A549 (cell line): ENCODE measurements around the gene UBTD2. TPM values are rescaled to one million over a fixed set of nuclear protein-coding genes. Genes with fewer than 3 reads are reported as not detected.

Experiments
- ATAC-seq, 2 experiments: fragments of 200-7000 bp in 1 of 2; fragments of >200 bp in 1 of 2; cut with Nextera tagmentation in 1 of 2; cut with Tn5 transposase in 1 of 2; 3 replicates each; pipeline versions ENCODE4 v1.8.0 to v1.9.1; 2018 to 2020; ENCODE audit warnings: mild to moderate bottlenecking in 1 of 2, moderate library complexity in 1 of 2
- CTCF ChIA-PET: fragments of 300-600 bp; sonication (Branson Sonifier 250); formaldehyde crosslinking; extraction: SDS; loops from one replicate; lab custom pipeline; 2021; ENCODE audit warnings: antibody characterized with exemption, inconsistent platforms; lab: Yijun Ruan, JAX
- POLR2A ChIA-PET: fragments of 350-600 bp; formaldehyde crosslinking; extraction: SDS; loops from one replicate; lab custom pipeline; 2021; ENCODE audit warnings: antibody characterized with exemption, inconsistent platforms; lab: Yijun Ruan, JAX
- DNase-seq, 2 experiments: peaks; one replicate each; pipeline versions ENCODE4 v3.0.0 to v3.0.0-alpha.2; 2011 to 2016; ENCODE audit warnings: low read depth in 1 of 2, low spot score in 1 of 2
- FAIRE-seq: peaks from 2 replicates; lab custom pipeline; 2011; peaks lifted over from hg19 to GRCh38; lab: Jason Lieb, UNC
- H3K27ac ChIP-seq, 2 experiments: fragments of >200 bp; sonication (Bioruptor Twin); formaldehyde crosslinking; 3 replicates each; pipeline ENCODE4 v1.5.1; 2016 to 2017
- H3K4me1 ChIP-seq: fragments of >200 bp; sonication (Bioruptor Twin); formaldehyde crosslinking; 3 replicates; pipeline ENCODE4 v1.6.1; 2016
- H3K4me2 ChIP-seq: fragments of >200 bp; sonication (Bioruptor Twin); formaldehyde crosslinking; 3 replicates; pipeline ENCODE4 v1.6.1; 2016
- H3K4me3 ChIP-seq: fragments of >200 bp; sonication (Bioruptor Twin); formaldehyde crosslinking; 3 replicates; pipeline ENCODE4 v1.5.1; 2016
- H3K9me3 ChIP-seq: fragments of >200 bp; sonication (Bioruptor Twin); formaldehyde crosslinking; 3 replicates; pipeline ENCODE4 v1.6.1; 2016
- CEBPB ChIP-seq, 2 experiments: fragments of >200 bp in 1 of 2; sonication (Bioruptor Twin) in 1 of 2; formaldehyde crosslinking in 1 of 2; IDR thresholded peaks; 2 replicates each; pipeline ENCODE4 v1.6.1; 2012 to 2016
- CHD4 ChIP-seq: fragments of 200-600 bp; sonication (generic); IDR thresholded peaks from 2 replicates; pipeline ENCODE4 v1.6.1; 2016; ENCODE audit warnings: antibody characterized with exemption, mild to moderate bottlenecking, borderline replicate concordance
- EP300 ChIP-seq, 2 experiments: fragments of >200 bp; sonication (Bioruptor Twin); formaldehyde crosslinking; IDR thresholded peaks; 2 replicates in 1 of 2; 3 replicates in 1 of 2; pipeline ENCODE4 v1.6.1; 2016 to 2017
- HDAC2 ChIP-seq: fragments of 200-600 bp; sonication (generic); IDR thresholded peaks from 2 replicates; pipeline ENCODE4 v1.6.1; 2016
- HOXA7 ChIP-seq: fragments of 250-450 bp; sonication (Bioruptor Pico); IDR thresholded peaks from 2 replicates; pipeline ENCODE4 v1.5.0; 2020; ENCODE audit warnings: mild to moderate bottlenecking, moderate library complexity
- HOXB5 ChIP-seq: fragments of 250-450 bp; sonication (Bioruptor Pico); IDR thresholded peaks from 2 replicates; pipeline ENCODE4 v1.5.0; 2020; ENCODE audit warnings: mild to moderate bottlenecking, moderate library complexity
- JUN ChIP-seq, 2 experiments: fragments of >200 bp; sonication (Bioruptor Twin); formaldehyde crosslinking; IDR thresholded peaks; 2 replicates in 1 of 2; 3 replicates in 1 of 2; pipeline ENCODE4 v1.6.1; 2016 to 2017
- JUNB ChIP-seq: fragments of >200 bp; sonication (Bioruptor Twin); formaldehyde crosslinking; IDR thresholded peaks from 2 replicates; pipeline ENCODE4 v1.6.1; 2016
- KDM1A ChIP-seq: fragments of 200-600 bp; sonication (generic); IDR thresholded peaks from 2 replicates; pipeline ENCODE4 v1.6.1; 2016; ENCODE audit warnings: low read depth, mild to moderate bottlenecking
- KDM5A ChIP-seq: fragments of 200-600 bp; sonication (generic); IDR thresholded peaks from 2 replicates; pipeline ENCODE4 v1.6.1; 2016; ENCODE audit warnings: antibody characterized with exemption, mild to moderate bottlenecking
- MYC ChIP-seq: IDR thresholded peaks from 2 replicates; pipeline ENCODE4 v1.6.1; 2012; ENCODE audit warnings: mild to moderate bottlenecking, inconsistent platforms, low read length, improper control_type of control experiment, borderline replicate concordance
- PHF8 ChIP-seq: fragments of 200-600 bp; sonication (generic); IDR thresholded peaks from 2 replicates; pipeline ENCODE4 v1.6.1; 2016; ENCODE audit warnings: low read depth, mild to moderate bottlenecking, antibody characterized with exemption, moderate library complexity, borderline replicate concordance
- POLR2A ChIP-seq: IDR thresholded peaks from 2 replicates; pipeline ENCODE4 v1.6.1; 2012; ENCODE audit warnings: mild to moderate bottlenecking, low read length
- RCOR1 ChIP-seq: fragments of 150-350 bp; IDR thresholded peaks from 2 replicates; pipeline ENCODE4 v1.6.1; 2014; ENCODE audit warnings: antibody characterized with exemption, low read length, low read depth
- TP53 ChIP-seq: fragments of 250-450 bp; sonication (Bioruptor Pico); IDR thresholded peaks from 2 replicates; pipeline ENCODE4 v1.5.0; 2021; ENCODE audit warnings: mild to moderate bottlenecking, moderate library complexity
- ZNF302 ChIP-seq: fragments of 250-450 bp; sonication (Bioruptor Pico); IDR thresholded peaks from 2 replicates; pipeline ENCODE4 v1.9.0; 2021; ENCODE audit warnings: inconsistent platforms, mild to moderate bottlenecking, moderate library complexity
- WGBS: methylation state at CpG from one replicate; pipeline ENCODE4 v1.1.6; 2017; ENCODE audit errors: missing lambda C conversion rate; 5-methylcytosine and 5-hydroxymethylcytosine counted together
- polyA plus RNA-seq, 4 experiments: library from polyadenylated mRNA; depleted of rRNA in 3 of 4; stranded (reverse); fragments of >200 nt; fragmentation: RNase III in 1 of 4; extraction: RNeasy Plus Mini Kit Qiagen cat#74134 plus additional on column Dnase treatment in 1 of 4; gene quantifications; 2 replicates in 3 of 4; 3 replicates in 1 of 4; pipeline ENCODE4 v1.2.3, GENCODE V29; 2011 to 2017
- TF ChIP-seq, protein P1 (sequence below): fragments of 250-450 bp; sonication (Bioruptor Pico); IDR thresholded peaks from 2 replicates; pipeline ENCODE4 v1.5.0; 2020; ENCODE audit warnings: low read depth, mild to moderate bottlenecking, moderate library complexity
- TF ChIP-seq, protein P2 (sequence below): fragments of >200 bp; sonication (Bioruptor Twin); formaldehyde crosslinking; IDR thresholded peaks from 2 replicates; pipeline ENCODE4 v1.6.1; 2016
- TF ChIP-seq, protein P3 (sequence below): IDR thresholded peaks from 2 replicates; pipeline ENCODE4 v1.6.1; 2012
- TF ChIP-seq, protein P4 (sequence below): IDR thresholded peaks from 2 replicates; pipeline ENCODE4 v1.6.1; 2012; ENCODE audit warnings: low read depth, borderline replicate concordance
- TF ChIP-seq, protein P5 (sequence below): fragments of >200 bp; sonication (Bioruptor Twin); formaldehyde crosslinking; IDR thresholded peaks from 3 replicates; pipeline ENCODE4 v1.6.1; 2016

The UBTD2 gene
- polyA plus RNA-seq, 2 of the 4 experiments (the other 2 are of a cell fraction) = 16.4 to 20.9 TPM

DNA sequence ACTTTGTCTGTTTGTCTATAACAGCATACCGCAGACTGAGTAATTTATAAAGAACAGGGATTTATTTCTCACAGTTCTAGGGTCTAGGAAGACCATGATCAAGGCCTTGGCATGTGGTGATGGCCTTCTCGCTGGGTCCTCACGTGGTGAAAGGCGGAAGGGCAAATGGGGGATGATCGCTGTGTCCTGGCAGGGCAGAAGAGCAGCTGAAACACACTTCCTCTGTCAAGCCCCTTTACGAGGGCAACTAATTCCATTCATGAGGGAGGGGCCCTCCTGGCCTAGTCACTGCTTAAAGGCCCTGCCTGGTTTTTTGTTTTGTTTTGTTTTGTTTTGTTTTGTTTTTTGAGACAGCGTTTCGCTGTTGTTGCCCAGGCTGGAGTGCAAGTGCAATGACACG is 41.9 kb upstream of the UBTD2 start (continued):
- TF ChIP-seq MYC (no peak), KDM1A (no peak)
- TF ChIP-seq, protein P1, sequence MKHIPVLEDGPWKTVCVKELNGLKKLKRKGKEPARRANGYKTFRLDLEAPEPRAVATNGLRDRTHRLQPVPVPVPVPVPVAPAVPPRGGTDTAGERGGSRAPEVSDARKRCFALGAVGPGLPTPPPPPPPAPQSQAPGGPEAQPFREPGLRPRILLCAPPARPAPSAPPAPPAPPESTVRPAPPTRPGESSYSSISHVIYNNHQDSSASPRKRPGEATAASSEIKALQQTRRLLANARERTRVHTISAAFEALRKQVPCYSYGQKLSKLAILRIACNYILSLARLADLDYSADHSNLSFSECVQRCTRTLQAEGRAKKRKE = no peak

DNA sequence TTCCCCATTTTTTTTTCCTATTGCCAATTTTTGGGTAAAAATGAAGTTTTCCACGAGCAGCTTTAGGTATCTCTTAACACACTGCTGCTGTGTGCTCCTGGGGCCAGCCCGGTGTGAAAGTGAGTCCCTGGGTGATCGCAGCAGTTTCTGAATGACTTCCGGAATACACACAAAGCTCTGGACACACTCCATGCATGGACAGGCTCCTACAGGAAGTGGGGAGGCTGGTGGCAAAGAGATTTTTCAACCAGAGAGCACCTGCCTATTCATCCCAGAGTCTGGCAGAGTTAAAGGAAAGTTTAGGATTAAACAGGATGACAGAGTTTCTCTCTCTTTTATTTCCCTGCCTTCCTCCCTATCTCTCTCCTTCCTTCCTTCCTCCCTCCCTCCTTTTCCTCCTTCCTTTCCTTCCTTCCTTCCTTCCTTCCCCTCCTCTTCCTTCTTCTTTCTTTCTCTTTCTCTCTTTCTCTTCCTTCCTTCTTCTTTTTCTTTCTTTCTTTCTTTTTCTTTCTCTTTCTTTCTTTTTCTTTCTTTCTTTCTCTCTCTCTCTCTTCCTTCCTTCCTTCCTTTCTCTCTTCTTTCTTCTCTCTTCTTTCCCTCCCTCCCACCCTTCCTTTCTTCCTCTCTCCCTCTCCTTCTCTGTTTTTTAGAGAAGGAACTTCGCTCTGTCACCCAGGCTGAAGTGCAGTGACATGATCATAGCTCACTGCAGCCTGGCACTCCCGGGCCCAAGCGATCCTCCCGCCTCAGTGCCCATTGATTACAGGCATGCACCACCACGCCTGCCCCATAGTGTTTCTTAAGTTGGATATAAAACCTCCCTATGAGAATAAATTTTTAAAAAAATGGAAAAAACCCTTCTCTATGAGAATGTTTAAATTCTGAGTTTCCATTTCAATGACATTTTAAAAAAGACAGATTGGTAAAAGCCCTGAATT is 38.7 kb upstream of the UBTD2 start:
- CTCF ChIA-PET = interaction anchor here (2.8 kb wide), 1 partner anchor 11 kb away, joined by 6 read pairs; no protein-coding TSS in a partner anchor

DNA sequence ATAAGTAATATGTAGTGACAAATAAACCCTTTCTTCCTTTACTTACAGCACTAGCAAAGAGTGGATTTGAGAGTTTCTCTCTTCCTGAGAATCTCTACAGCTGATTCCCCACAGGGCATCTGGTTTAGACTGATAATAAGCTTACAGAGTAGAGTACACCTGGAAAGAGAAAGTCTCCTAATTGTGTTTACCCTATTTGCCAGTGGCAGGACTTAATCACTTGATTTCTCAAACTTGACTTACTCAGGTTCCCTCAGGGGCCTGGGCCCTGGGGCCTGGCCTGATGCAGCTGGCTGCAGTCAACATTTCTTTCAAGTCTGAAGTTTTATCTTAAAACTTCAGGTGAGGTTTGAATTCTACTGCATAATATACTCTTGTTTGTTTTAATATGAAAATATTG is 38.0 kb upstream of the UBTD2 start:
- POLR2A ChIA-PET = interaction anchor here (0.6 kb wide), 1 partner anchor 1100 kb away, joined by 3 read pairs; no protein-coding TSS in a partner anchor
- ATAC-seq (no peak), DNase-seq (no peak)
- Histone ChIP-seq H3K4me2 (no peak overlapping the region), H3K27ac (no peak overlapping the region)
- TF ChIP-seq, protein P1 = no peak
- TF ChIP-seq HDAC2 (no peak), CHD4 (no peak), HOXA7 (no peak), CEBPB (IDR thresholded peaks at IDR 0.05) (no peak), JUNB (no peak)
- TF ChIP-seq, all 56 proteins: peak for 0
- no peaks in the 10 kb centered on the region for H3K9me3 ChIP-seq
- CTCF ChIA-PET = interaction anchor here (2.8 kb wide), 1 partner anchor 12 kb away, joined by 6 read pairs; no protein-coding TSS in a partner anchor
- H3K4me3 ChIP-seq = no peak overlapping the region
- no peaks in the 10 kb centered on the region for H3K4me1 ChIP-seq
- no peak for FAIRE-seq

More for the DNA sequence above, 38.7 kb upstream of the UBTD2 start:
- DNase-seq = no peak
- Histone ChIP-seq H3K4me2 (no peak overlapping the region), H3K4me3 (no peak overlapping the region), H3K9me3 (no peaks in the 10 kb centered on the region), H3K27ac (no peak overlapping the region), H3K4me1 (no peaks in the 10 kb centered on the region)
- ATAC-seq = peak in 1 of 2 experiments; percentile 32; a peak in 1 of 6 replicates
- 79% methylated on average over 9 of the region's 9 CpGs for WGBS
- POLR2A ChIA-PET = interaction anchor here (0.6 kb wide), 1 partner anchor 1100 kb away, joined by 3 read pairs; no protein-coding TSS in a partner anchor
- TF ChIP-seq, protein P2, sequence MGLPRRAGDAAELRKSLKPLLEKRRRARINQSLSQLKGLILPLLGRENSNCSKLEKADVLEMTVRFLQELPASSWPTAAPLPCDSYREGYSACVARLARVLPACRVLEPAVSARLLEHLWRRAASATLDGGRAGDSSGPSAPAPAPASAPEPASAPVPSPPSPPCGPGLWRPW = no peak
- TF ChIP-seq PHF8 (no peak), ZNF302 (CRISPR knock-in tag) (no peak), HOXB5 (CRISPR knock-in tag) (no peak), TP53 (CRISPR knock-in tag) (no peak), JUN (IDR thresholded peaks at IDR 0.05) (no peak), POLR2A (no peak), EP300 (IDR thresholded peaks at IDR 0.05) (no peak), RCOR1 (no peak), KDM5A (no peak)
- TF ChIP-seq, protein P3, sequence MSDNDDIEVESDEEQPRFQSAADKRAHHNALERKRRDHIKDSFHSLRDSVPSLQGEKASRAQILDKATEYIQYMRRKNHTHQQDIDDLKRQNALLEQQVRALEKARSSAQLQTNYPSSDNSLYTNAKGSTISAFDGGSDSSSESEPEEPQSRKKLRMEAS = no peak
- TF ChIP-seq, protein P4, sequence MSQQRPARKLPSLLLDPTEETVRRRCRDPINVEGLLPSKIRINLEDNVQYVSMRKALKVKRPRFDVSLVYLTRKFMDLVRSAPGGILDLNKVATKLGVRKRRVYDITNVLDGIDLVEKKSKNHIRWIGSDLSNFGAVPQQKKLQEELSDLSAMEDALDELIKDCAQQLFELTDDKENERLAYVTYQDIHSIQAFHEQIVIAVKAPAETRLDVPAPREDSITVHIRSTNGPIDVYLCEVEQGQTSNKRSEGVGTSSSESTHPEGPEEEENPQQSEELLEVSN = no peak
- TF ChIP-seq, protein P5, sequence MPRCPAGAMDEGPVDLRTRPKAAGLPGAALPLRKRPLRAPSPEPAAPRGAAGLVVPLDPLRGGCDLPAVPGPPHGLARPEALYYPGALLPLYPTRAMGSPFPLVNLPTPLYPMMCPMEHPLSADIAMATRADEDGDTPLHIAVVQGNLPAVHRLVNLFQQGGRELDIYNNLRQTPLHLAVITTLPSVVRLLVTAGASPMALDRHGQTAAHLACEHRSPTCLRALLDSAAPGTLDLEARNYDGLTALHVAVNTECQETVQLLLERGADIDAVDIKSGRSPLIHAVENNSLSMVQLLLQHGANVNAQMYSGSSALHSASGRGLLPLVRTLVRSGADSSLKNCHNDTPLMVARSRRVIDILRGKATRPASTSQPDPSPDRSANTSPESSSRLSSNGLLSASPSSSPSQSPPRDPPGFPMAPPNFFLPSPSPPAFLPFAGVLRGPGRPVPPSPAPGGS = no peak
- FAIRE-seq = no peak
